HFF-Myc (cell line): ENCODE measurements around the gene CALCOCO1.
"Not testable (repeated sequence)": the region's sequence is repeated elsewhere in the genome, so short reads cannot be mapped to it uniquely, and the experiment has no call there.

Experiments
- DNase-seq: peaks from one replicate; pipeline ENCODE4 v3.0.0-alpha.2; 2011; ENCODE audit warnings: low read depth; ENCODE audit errors: extremely low read depth
- H3K4me3 ChIP-seq: replicated peaks from 2 replicates; pipeline ENCODE4 v1.5.1; 2011; ENCODE audit warnings: low read depth, mild to moderate bottlenecking, control low read depth, low read length
- CTCF ChIP-seq: IDR thresholded peaks from 2 replicates; pipeline ENCODE4 v1.5.1; 2012; ENCODE audit warnings: mild to moderate bottlenecking, low read depth, low read length, control low read depth; ENCODE audit errors: missing control alignments

The CALCOCO1 gene

GRCh38 chr12:53722450-53723041 is 4.7 kb downstream of the CALCOCO1 start:
- no peak for DNase-seq
- no peak for TF ChIP-seq CTCF
- no peak overlapping the region for H3K4me3 ChIP-seq

- TF ChIP-seq CTCF: no peak
- no peak overlapping the region for H3K4me3 ChIP-seq
- no peak for DNase-seq
Observed at GRCh38 chr12:53720946-53721345, 6.3 kb downstream of the CALCOCO1 start.

GRCh38 chr12:53719649-53720048 is 7.6 kb downstream of the CALCOCO1 start:
- no peak for TF ChIP-seq CTCF
- no peak overlapping the region for H3K4me3 ChIP-seq
- DNase-seq: no peak

- not testable (repeated sequence) for H3K4me3 ChIP-seq, DNase-seq
Observed at GRCh38 chr12:53718567-53718966, 8.7 kb downstream of the CALCOCO1 start.

- TF ChIP-seq CTCF: no peak
- no peak overlapping the region for H3K4me3 ChIP-seq
- DNase-seq: no peak
Observed at GRCh38 chr12:53717319-53717718, 9.9 kb downstream of the CALCOCO1 start.

GRCh38 chr12:53714004-53714403 is 13.2 kb downstream of the CALCOCO1 start:
- TF ChIP-seq CTCF: no peak
- DNase-seq: no peak
- H3K4me3 ChIP-seq: no peak overlapping the region

GRCh38 chr12:53713516-53713915 is 13.7 kb downstream of the CALCOCO1 start:
- no peak overlapping the region for H3K4me3 ChIP-seq
- DNase-seq: no peak
- TF ChIP-seq CTCF: no peak
